Esophagus squamous epithelium (tissue), 4 donors: ENCODE results near the gene FRMD4A.

ENCODE experiments used
- POLR2A ChIP-seq, 4 donors: fragments of 450-650 bp; IDR thresholded peaks; one replicate each; pipeline ENCODE4 v1.6.1; 2017; ENCODE audit warnings: antibody characterized with exemption in 4 of 4, mild to moderate bottlenecking in 4 of 4, moderate library complexity in 3 of 4
- TF ChIP-seq, protein P1 (sequence below), 6 experiments: fragments of 450-650 bp in 4 of 6; fragments of 200-600 bp in 2 of 6; sonication (generic) in 2 of 6; IDR thresholded peaks; one replicate each; pipeline ENCODE4 v1.5.1; 2016 to 2019; ENCODE audit warnings: antibody characterized with exemption in 6 of 6, mild to moderate bottlenecking in 4 of 6, moderate library complexity in 4 of 6

- TF ChIP-seq, protein P1, sequence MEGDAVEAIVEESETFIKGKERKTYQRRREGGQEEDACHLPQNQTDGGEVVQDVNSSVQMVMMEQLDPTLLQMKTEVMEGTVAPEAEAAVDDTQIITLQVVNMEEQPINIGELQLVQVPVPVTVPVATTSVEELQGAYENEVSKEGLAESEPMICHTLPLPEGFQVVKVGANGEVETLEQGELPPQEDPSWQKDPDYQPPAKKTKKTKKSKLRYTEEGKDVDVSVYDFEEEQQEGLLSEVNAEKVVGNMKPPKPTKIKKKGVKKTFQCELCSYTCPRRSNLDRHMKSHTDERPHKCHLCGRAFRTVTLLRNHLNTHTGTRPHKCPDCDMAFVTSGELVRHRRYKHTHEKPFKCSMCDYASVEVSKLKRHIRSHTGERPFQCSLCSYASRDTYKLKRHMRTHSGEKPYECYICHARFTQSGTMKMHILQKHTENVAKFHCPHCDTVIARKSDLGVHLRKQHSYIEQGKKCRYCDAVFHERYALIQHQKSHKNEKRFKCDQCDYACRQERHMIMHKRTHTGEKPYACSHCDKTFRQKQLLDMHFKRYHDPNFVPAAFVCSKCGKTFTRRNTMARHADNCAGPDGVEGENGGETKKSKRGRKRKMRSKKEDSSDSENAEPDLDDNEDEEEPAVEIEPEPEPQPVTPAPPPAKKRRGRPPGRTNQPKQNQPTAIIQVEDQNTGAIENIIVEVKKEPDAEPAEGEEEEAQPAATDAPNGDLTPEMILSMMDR (IDR thresholded peaks at IDR 0.05) = no peak
- TF ChIP-seq POLR2A (IDR thresholded peaks at IDR 0.05) = no peak
Observed at GRCh38 chr10:13669182-13669855, 661.4 kb downstream of the FRMD4A start.
